ENCODE results near the gene BUD31.
"Not testable (repeated sequence)": the region's sequence is repeated elsewhere in the genome, so short reads cannot be mapped to it uniquely, and the experiment has no call there.

BUD31 gene

GRCh38 chr7:99408379-99409191 lies at the start of gene BUD31, which contains the start of gene PDAP1:
BUD31 (plus strand) TSS chr7:99408969; CDS start chr7:99411093, 2,124 bp downstream.
PDAP1 (minus strand) TSS chr7:99408597; CDS start chr7:99408548, 49 bp downstream.
- FAIRE-seq: no peak

DNA sequence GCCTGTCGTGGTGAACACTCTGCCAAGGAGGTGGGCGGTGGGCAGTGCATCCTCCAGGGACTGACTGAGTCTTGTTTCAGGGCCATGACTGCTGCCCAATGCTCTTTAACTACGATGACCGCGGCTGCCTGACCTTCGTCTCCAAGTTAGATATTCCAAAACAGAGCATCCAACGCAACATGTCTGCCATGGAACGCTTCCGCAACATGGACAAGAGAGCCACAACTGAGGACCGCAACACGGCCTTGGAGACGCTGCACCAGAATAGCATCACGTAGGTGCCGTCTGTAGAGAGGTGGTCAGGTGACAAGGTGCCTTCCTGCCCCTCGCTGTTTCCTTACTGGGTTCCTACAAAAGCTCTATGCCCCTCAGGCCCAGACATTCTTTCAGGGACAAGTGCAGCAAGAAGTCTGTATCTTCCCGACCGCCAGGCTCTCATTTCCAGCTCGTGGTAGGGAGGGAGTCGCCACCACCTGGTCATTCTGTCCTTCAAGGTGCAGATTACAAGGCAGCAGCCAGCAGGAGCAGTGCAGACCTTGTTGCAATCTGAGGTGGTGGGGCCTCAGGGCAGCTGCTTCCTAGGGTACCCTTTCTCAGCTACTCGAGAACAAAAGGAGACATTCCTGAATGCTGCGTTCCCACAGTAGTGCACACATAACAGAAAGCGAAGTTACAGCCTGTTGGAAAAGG lies 49.2 kb upstream of the BUD31 start:
- FAIRE-seq: no peak

DNA sequence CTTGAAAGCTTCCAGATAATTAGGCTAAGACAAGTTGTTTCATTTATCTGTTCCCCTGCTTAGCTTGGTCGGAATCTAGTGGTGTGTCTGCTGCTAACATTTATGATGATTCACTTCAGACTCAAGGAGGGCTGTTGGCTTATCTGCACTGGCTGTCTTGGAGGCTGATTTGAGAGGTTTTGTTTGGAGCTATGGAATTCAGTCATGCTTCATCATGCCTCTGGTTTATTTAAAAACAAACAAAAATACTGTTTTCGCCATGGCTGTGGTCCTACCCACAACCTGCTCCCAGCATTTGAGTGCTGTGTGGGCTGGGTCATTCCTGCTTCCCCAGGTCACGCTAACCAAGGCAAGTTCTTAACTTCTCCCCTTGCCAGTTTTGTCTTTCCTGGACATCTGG lies 46.0 kb upstream of the BUD31 start:
- FAIRE-seq: no peak

GRCh38 chr7:99363286-99363685 lies 45.5 kb upstream of the BUD31 start:
- no peak for FAIRE-seq

DNA sequence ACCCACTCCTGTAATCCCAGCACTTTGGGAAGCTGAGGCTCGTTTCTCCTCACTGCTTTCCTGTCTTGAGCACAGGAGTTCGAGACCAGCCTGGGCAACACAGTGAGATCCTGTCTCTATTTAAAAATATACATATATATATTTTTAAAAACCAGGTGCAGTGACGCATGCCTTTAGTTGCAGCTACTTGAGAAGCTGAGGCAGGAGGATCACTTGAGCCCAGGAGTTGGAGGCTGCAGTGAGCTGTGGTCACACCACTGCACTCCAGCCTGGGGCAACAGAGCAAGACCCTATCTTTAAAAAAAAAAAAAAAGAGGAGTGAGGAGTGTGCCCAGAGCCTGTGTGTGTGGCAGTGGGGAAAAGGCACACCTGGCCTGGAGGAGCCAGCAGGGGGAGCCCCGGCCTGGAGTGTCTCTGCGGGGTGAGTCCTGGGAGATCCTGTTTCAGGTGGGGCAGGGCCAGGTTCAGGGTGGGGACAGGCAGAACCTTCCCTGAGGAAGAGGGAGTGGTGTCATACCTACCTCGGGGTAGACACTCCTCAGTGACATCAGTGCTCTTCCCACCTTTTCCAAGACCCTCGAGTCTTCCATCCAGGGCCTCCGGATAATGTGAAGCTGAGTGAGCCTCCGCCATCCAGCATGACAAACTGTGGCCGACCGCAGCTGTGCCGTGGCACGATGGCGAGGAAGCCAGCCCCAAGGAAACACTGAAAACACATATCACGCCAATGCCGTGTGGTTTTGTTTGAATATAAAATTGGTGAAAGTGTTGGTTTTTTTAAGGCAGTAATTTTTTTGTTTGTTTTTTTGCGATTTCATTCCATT lies 43.2 kb upstream of the BUD31 start:
- no peak for FAIRE-seq

GRCh38 chr7:99366646-99367045 lies 42.1 kb upstream of the BUD31 start:
- no peak for FAIRE-seq

GRCh38 chr7:99368750-99369389 lies 39.9 kb upstream of the BUD31 start:
- no peak for FAIRE-seq

GRCh38 chr7:99369767-99370391 lies 38.9 kb upstream of the BUD31 start:
- no peak for FAIRE-seq

DNA sequence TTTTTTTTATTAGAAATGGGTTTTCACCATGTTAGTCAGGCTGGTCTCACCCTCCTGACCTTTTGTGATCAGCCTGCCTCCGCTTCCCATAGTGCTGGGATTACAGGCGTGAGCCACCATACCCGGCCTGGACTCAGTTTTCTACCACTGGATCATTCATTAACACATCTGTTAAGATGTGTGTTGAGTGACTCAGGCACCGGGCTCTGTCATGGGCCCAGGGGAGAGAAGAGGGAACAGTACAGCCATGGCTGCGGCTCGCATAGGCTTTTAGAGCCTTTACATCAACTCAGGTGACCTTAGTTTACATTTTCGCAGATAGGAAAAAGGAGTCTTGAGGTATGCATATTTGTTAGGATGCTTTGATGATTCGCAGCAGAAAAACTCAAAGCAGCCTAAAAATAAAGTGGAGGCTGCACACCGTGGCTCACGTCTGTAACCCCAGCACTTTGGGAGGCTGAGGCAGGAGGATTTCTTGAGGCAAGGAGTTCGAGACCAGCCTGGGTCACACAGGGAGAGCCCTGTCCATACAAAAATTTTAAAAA lies 37.3 kb upstream of the BUD31 start:
- FAIRE-seq: no peak

DNA sequence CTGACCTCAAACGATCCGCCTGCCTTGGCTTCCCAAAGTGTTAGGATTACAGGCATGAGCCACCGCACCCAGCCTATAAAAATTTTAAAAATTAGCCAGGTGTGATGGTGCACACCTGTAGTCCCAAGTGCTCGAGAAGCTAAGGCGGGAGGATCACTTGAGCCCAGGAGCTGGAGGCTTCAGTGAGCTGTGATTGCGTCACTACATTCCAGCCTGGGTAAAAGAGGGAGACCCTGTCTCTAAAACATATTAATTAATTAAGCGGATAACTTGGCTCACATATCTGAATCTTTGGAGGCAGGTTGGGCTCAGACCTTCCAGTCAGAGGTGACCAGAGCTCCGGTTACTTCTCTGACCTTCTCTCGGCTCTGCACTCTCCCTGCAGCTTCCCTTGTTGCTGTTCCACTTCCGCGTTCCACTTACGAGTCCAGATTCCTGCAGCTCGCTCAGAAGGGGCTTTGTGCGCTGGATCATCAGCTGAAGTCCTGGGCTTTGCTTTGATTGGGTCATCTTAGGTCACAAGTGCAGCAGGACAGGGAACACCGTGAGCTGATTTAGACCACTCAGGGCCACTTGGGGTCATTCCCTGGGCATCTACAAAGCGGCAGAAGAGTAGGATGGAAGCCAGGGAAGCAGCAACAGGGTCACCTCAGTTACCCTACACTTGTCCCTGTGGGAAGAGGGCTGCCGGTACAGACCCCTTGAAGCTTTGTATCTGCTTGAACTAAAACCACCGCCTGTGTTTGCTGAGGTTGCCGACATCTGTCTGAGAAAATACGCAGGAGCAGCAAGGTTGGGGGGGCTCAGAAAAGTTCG lies 36.3 kb upstream of the BUD31 start:
- FAIRE-seq: no peak

GRCh38 chr7:99373091-99374066 lies 35.4 kb upstream of the BUD31 start:
- FAIRE-seq: no peak

DNA sequence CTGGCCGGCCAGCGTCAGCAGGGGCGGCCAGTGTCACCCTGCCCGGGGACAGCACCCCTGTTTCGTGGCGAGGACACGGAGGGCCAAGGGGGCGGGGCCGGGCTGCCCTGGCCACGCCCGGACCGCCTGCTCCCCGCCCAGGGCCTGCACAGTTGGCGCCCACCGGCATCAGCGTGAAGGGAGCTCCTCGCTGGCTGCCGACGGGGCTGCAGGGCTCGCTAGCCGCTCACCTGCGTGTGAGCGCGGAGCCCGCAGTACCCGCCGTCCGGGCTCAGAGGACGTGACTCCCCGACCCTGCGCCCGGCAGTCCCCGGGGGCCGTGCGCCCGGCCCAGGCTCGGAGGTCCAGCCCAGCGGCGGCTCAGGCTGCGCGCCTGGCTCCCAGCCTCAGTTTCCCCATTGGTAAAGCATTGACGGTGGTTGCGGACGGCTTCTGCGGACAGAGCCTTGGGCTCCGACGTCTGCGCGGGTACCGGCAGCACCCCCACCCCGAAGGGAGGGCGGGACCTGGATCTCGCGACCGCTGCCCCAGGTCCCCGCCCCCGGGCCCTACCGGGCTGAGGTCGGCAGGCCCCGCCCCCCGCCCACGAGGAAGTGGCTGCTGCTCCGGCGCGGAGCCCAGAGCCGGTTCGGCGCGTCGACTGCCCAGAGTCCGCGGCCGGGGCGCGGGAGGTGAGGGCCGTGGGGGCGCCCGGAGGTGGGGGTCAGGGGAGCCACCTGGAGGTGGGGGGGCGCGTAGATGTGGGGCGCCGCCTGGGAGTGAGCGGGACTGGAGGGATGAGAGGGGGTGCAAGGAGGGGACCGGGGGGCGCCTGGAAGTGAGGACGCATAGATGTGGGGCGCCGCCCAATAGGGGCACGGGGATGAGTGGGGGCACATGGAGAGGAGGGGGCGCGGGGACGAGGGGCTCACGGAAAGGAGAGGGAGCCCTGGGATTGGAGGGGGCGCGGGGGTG lies 34.4 kb upstream of the BUD31 start, which contains the start of gene ARPC1B:
Gene ARPC1B (plus strand): TSS at position 620 of the 954 bp plus-strand sequence. CDS start 10,985 bp downstream, outside the sequence.
- no peak for FAIRE-seq

GRCh38 chr7:99375070-99375807 lies 33.5 kb upstream of the BUD31 start:
- FAIRE-seq: no peak

- FAIRE-seq: no peak
Observed at GRCh38 chr7:99379043-99379577, 29.7 kb upstream of the BUD31 start.

DNA sequence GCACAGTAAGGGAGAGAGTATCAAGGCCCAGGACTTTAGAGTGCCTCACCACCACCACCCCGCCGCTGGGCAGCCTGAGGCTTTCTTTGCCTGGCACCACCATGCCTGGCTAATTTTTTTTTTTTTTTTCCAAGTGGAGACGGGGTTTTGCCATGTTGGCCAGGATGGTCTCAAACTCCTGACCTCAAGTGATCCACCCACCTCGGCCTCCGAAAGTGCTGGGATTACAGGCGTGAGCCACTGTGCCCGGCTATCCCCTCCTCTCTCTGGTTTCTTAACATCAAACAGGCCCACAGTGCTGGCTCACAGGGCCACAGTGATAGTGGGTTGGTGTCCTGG lies 29.1 kb upstream of the BUD31 start:
- not testable (repeated sequence) for FAIRE-seq

DNA sequence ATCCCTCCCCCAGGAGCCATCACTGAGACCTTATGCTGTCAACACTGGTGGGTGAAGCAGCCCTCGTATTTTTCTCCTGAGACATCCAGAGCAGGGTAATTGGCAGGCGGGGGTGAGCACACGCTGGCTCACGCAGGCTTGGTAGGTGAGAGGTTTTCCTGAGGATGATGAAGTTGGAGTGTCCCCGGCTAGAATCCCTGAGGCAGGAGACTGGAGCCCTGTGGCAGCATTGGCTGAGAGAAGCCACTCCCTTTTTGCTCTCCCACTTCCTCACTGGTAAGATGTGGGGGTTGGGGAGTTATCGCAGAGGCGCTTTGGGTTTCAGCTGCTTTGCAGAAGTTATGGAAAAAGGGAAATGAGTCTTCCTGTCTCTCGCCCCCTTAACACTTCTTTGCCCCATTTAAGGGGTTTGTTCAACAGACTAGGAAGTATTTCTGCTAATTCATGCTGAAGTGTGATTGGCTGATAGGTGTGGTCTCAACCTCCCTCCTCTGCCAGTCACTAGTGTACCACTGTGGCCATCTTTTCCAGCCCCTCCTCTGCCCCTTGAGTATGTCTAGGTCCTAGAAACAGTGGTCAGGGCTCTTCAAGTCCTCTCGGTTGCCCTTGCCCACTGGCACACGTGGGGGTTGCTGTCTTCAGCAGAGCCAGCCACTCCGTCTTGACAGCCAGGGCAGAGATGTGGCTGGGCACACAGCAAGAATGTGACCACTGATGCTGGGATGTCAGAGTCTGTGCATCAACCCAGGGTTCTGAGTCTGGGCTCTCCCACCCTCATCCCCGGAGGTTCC lies 28.5 kb upstream of the BUD31 start:
- no peak for FAIRE-seq
